SK-N-SH (cell line): ENCODE measurements around the gene PPP4C. TPM values are rescaled to one million over a fixed set of nuclear protein-coding genes. Genes with fewer than 3 reads are reported as not detected.

ENCODE experiments used
- CTCF ChIA-PET: fragments of 300-600, 350-600 bp; formaldehyde crosslinking; extraction: SDS; loops from one replicate; lab custom pipeline; 2021; lab: Yijun Ruan, JAX
- POLR2A ChIA-PET: fragments of 350-600 bp; sonication (Branson Sonifier 250); formaldehyde crosslinking; extraction: SDS; loops from one replicate; lab custom pipeline; 2020; ENCODE audit warnings: antibody characterized with exemption, inconsistent platforms; lab: Yijun Ruan, JAX
- DNase-seq: peaks from one replicate; pipeline ENCODE4 v3.0.0; 2012
- H2AFZ ChIP-seq: fragments of 200-600 bp; sonication (generic); 2 replicates; pipeline ENCODE4 v1.8.1; 2016; ENCODE audit warnings: antibody characterized with exemption, mild to moderate bottlenecking, low read depth
- H3F3A ChIP-seq: fragments of 200-600 bp; sonication (generic); replicated peaks from 2 replicates; pipeline ENCODE3; 2016; ENCODE audit warnings: antibody characterized with exemption, mild to moderate bottlenecking; ENCODE audit not compliant: insufficient read depth
- H3K27ac ChIP-seq, 2 experiments: fragments of 200-500 bp in 1 of 2; fragments of 200-600 bp in 1 of 2; sonication (Bioruptor generic) in 1 of 2; sonication (generic), shearing (Covaris generic) in 1 of 2; 2 replicates each; pipeline versions ENCODE4 v1.5.1 to v1.6.1; 2014 to 2016; ENCODE audit warnings: low read depth in 2 of 2, inconsistent platforms in 1 of 2, low read length in 1 of 2, mild to moderate bottlenecking in 1 of 2, mixed read lengths in 1 of 2
- H3K27me3 ChIP-seq: fragments of 200-600 bp; sonication (generic), shearing (Covaris generic); 2 replicates; pipeline ENCODE4 v1.6.1; 2016; ENCODE audit warnings: mixed run types; ENCODE audit not compliant: insufficient read depth
- H3K36me3 ChIP-seq, 2 experiments: fragments of 200-500 bp in 1 of 2; fragments of 200-600 bp in 1 of 2; sonication (Bioruptor generic) in 1 of 2; sonication (generic) in 1 of 2; replicated peaks in 1 of 2; 2 replicates each; pipeline versions ENCODE3 to v1.5.1; 2014 to 2016; ENCODE audit warnings: low read length in 1 of 2, mild to moderate bottlenecking in 1 of 2; ENCODE audit not compliant: insufficient read depth in 2 of 2, control insufficient read depth in 1 of 2
- H3K4me1 ChIP-seq, 2 experiments: fragments of 200-500 bp in 1 of 2; fragments of 200-600 bp in 1 of 2; sonication (Bioruptor generic) in 1 of 2; sonication (generic), shearing (Covaris generic) in 1 of 2; 2 replicates each; pipeline versions ENCODE4 v1.5.1 to v1.6.1; 2014 to 2016; ENCODE audit warnings: low read depth in 1 of 2, low read length in 1 of 2, mixed run types in 1 of 2; ENCODE audit not compliant: insufficient read depth in 2 of 2, control insufficient read depth in 1 of 2
- H3K4me2 ChIP-seq: fragments of 200-600 bp; sonication (generic), shearing (Covaris generic); 2 replicates; pipeline ENCODE4 v1.6.1; 2017; ENCODE audit warnings: mixed run types
- H3K4me3 ChIP-seq, 2 experiments: fragments of 200-500 bp in 1 of 2; fragments of 200-600 bp in 1 of 2; sonication (Bioruptor generic) in 1 of 2; sonication (generic), shearing (Covaris generic) in 1 of 2; 2 replicates each; pipeline versions ENCODE4 v1.5.1 to v1.8.1; 2014 to 2016; ENCODE audit warnings: low read depth in 2 of 2, inconsistent platforms in 1 of 2, low read length in 1 of 2, mild to moderate bottlenecking in 1 of 2, mixed read lengths in 1 of 2, moderate library complexity in 1 of 2
- H3K79me2 ChIP-seq: fragments of 200-600 bp; sonication (generic); 2 replicates; pipeline ENCODE4 v1.8.1; 2017; ENCODE audit warnings: mild to moderate bottlenecking; ENCODE audit not compliant: insufficient read depth
- H3K9ac ChIP-seq: fragments of 200-600 bp; sonication (generic); 2 replicates; pipeline ENCODE4 v1.6.1; 2017; ENCODE audit warnings: mixed run types
- H3K9me2 ChIP-seq: fragments of 200-600 bp; sonication (generic); 2 replicates; pipeline ENCODE4 v1.6.1; 2017; ENCODE audit warnings: mixed run types
- H3K9me3 ChIP-seq: fragments of 200-600 bp; sonication (generic); 2 replicates; pipeline ENCODE4 v1.6.1; 2017; ENCODE audit warnings: mixed run types, mild to moderate bottlenecking, moderate library complexity
- H4K20me1 ChIP-seq: fragments of 200-600 bp; sonication (generic); 2 replicates; pipeline ENCODE4 v1.6.1; 2017; ENCODE audit warnings: mild to moderate bottlenecking, mixed run types; ENCODE audit not compliant: insufficient read depth
- CHD2 ChIP-seq: fragments of 150-350 bp; IDR thresholded peaks from 2 replicates; pipeline ENCODE4 v1.6.1; 2018; ENCODE audit warnings: low read length; ENCODE audit not compliant: partially characterized antibody
- EZH2phosphoT487 ChIP-seq: fragments of 200-600 bp; sonication (generic); IDR thresholded peaks from 2 replicates; pipeline ENCODE4 v1.6.1; 2017; ENCODE audit warnings: low read depth, mixed run types, mild to moderate bottlenecking, antibody characterized with exemption, moderate library complexity, borderline replicate concordance
- FOXJ3 ChIP-seq: sonication (generic); formaldehyde crosslinking; IDR thresholded peaks from 2 replicates; pipeline ENCODE4 v1.5.1; 2020; ENCODE audit warnings: mild to moderate bottlenecking, missing genetic modification reagents
- IRF3 ChIP-seq: fragments of 150-350 bp; IDR thresholded peaks from 2 replicates; pipeline ENCODE4 v1.6.1; 2016; ENCODE audit warnings: mild to moderate bottlenecking, low read depth, low read length
- MEF2A ChIP-seq: IDR thresholded peaks from 2 replicates; pipeline ENCODE4 v1.4.0; 2012; ENCODE audit warnings: low read depth, borderline replicate concordance
- MXI1 ChIP-seq: IDR thresholded peaks from 2 replicates; pipeline ENCODE4 v1.6.1; 2012; ENCODE audit warnings: mild to moderate bottlenecking, low read depth, low read length, improper control_type of control experiment
- PBX3 ChIP-seq: IDR thresholded peaks from 2 replicates; pipeline ENCODE4; 2012
- POLR2AphosphoS5 ChIP-seq: IDR thresholded peaks from 2 replicates; pipeline ENCODE4 v1.6.1; 2012; ENCODE audit warnings: low read depth, low read length
- RAD21 ChIP-seq: IDR thresholded peaks from 2 replicates; pipeline ENCODE4 v1.6.1; 2012; ENCODE audit warnings: mild to moderate bottlenecking, low read length
- REST ChIP-seq: IDR thresholded peaks from 2 replicates; pipeline ENCODE4 v1.6.1; 2012; ENCODE audit warnings: mild to moderate bottlenecking, low read depth, low read length, moderate library complexity
- RFX5 ChIP-seq: IDR thresholded peaks from 2 replicates; pipeline ENCODE4 v1.6.1; 2012; ENCODE audit warnings: mild to moderate bottlenecking, improper control_type of control experiment, low read length
- RXRA ChIP-seq: IDR thresholded peaks from 2 replicates; pipeline ENCODE4 v1.4.0; 2012; ENCODE audit warnings: low read depth, mild to moderate bottlenecking, borderline replicate concordance
- SMC3 ChIP-seq: IDR thresholded peaks from 2 replicates; pipeline ENCODE4 v1.6.1; 2012; ENCODE audit warnings: low read depth, low read length, improper control_type of control experiment
- TAF1 ChIP-seq: IDR thresholded peaks from 2 replicates; pipeline ENCODE4 v1.6.1; 2012; ENCODE audit warnings: low read depth, mild to moderate bottlenecking, low read length, moderate library complexity, borderline replicate concordance
- TEAD4 ChIP-seq: IDR thresholded peaks from 2 replicates; pipeline ENCODE4 v1.4.0; 2012; ENCODE audit warnings: mild to moderate bottlenecking, borderline replicate concordance; ENCODE audit not compliant: insufficient read depth
- USF1 ChIP-seq: IDR thresholded peaks from 2 replicates; pipeline ENCODE4 v1.4.0; 2012; ENCODE audit warnings: low read depth, borderline replicate concordance
- WGBS: methylation state at CpG from one replicate; pipeline ENCODE4 v1.1.6; 2017; ENCODE audit warnings: low lambda C conversion rate; 5-methylcytosine and 5-hydroxymethylcytosine counted together
- polyA plus RNA-seq, 3 experiments: library from polyadenylated mRNA; depleted of rRNA; stranded (reverse); fragments of >200 nt; gene quantifications; 2 replicates each; pipeline ENCODE4 v1.2.3, GENCODE V29; 2012

Gene PPP4C
- polyA plus RNA-seq, 1 of the 3 experiments (the other 2 are of a cell fraction), result 339 TPM

GRCh38 chr16:30063893-30064728 is 11.7 kb upstream of the PPP4C start:
- no peak for TF ChIP-seq EZH2phosphoT487
- no peak for TF ChIP-seq MEF2A
- peak; percentile 78 for TF ChIP-seq USF1
- TF ChIP-seq IRF3, result no peak
- TF ChIP-seq RAD21, result peak; percentile 21; the same call in 1 of the 2 replicates
- no peak for TF ChIP-seq RXRA
- TF ChIP-seq MXI1, result peak; percentile 12; the same call in 1 of the 2 replicates
- TF ChIP-seq RFX5, result no peak
- no peak for TF ChIP-seq TAF1
- TF ChIP-seq, all 33 proteins: peak for 3

GRCh38 chr16:30064729-30065101 is 11.1 kb upstream of the PPP4C start:
- Histone ChIP-seq H3K9me2 (no peaks in the 10 kb centered on the region), H4K20me1 (peaks cover 37% of the 10 kb centered on the region), H3K4me3 (peak overlapping the region; percentile 56 to 92), H3K36me3 (peaks cover 26 to 44% of the 10 kb centered on the region in 2 experiments), H3K9ac (peak overlapping the region; percentile 85), H3K79me2 (peaks cover 61% of the 10 kb centered on the region), H3K9me3 (no peaks in the 10 kb centered on the region), H3K4me2 (peak overlapping the region; percentile 99), H3K27ac (peak overlapping the region; percentile 98 to 99), H3K27me3 (no peaks in the 10 kb centered on the region), H3F3A (peaks cover 33% of the 10 kb centered on the region), H3K4me1 (peaks cover 37 to 45% of the 10 kb centered on the region in 2 experiments), H2AFZ (no peak overlapping the region)
- ChIA-PET POLR2A (interaction anchor here (0.5 to 5.1 kb wide), 17 partner anchors 10 to 260 kb away, joined by 3 to 57 read pairs (median 4); partner anchors contain the start of genes DOC2A, KCTD13, PPP4C and TBX6), CTCF (interaction anchor here (1.1 to 6.7 kb wide), 4 partner anchors 10 to 47 kb away, joined by 4 to 68 read pairs (median 14); partner anchors contain the start of gene TBX6)
- 0% methylated on average over 15 of the region's 25 CpGs for WGBS
- no peak for DNase-seq
- TF ChIP-seq CHD2 (no peak), IRF3 (no peak), SMC3 (no peak), EZH2phosphoT487 (no peak), POLR2AphosphoS5 (no peak), REST (no peak), FOXJ3 (CRISPR knock-in tag) (no peak), PBX3 (no peak), MXI1 (no peak), TEAD4 (no peak)

More at GRCh38 chr16:30063893-30064728, 11.7 kb upstream of the PPP4C start:
- Histone ChIP-seq H3K4me3 (peak overlapping the region; percentile 56 to 92), H3K27ac (peak overlapping the region; percentile 98 to 99), H3K9ac (peak overlapping the region; percentile 85), H3K4me2 (peak overlapping the region; percentile 99), H3K9me2 (no peaks in the 10 kb centered on the region), H3K4me1 (peaks cover 31 to 42% of the 10 kb centered on the region in 2 experiments), H3F3A (peaks cover 27% of the 10 kb centered on the region), H3K9me3 (no peaks in the 10 kb centered on the region), H3K79me2 (peaks cover 55% of the 10 kb centered on the region), H2AFZ (no peak overlapping the region), H3K27me3 (no peaks in the 10 kb centered on the region), H4K20me1 (peaks cover 31% of the 10 kb centered on the region), H3K36me3 (peaks cover 20 to 38% of the 10 kb centered on the region in 2 experiments)
- ChIA-PET POLR2A (interaction anchor here (0.5 to 5.1 kb wide), 10 partner anchors 9 to 143 kb away, joined by 3 to 57 read pairs (median 4); partner anchors contain the start of genes PPP4C, TAOK2 and TBX6), CTCF (interaction anchor here (0.9 to 6.7 kb wide), 7 partner anchors 9 to 73 kb away, joined by 3 to 68 read pairs (median 5); partner anchors contain the start of gene TBX6)
- peak; percentile 76 for DNase-seq
- WGBS, result 29% methylated on average over 20 of the region's 27 CpGs
